H9 (cell line): ENCODE measurements around the gene ADAMTSL2. TPM values are rescaled to one million over a fixed set of nuclear protein-coding genes. Genes with fewer than 3 reads are reported as not detected.

Experiments
- DNase-seq: peaks from one replicate; pipeline ENCODE4 v3.0.0-alpha.2; 2017
- H2AFZ ChIP-seq: one replicate; pipeline ENCODE4 v1.6.1; 2013; ENCODE audit warnings: mild to moderate bottlenecking, low read length, control low read depth, moderate library complexity
- H2AK5ac ChIP-seq: 2 replicates; pipeline ENCODE4 v1.6.1; 2013; ENCODE audit warnings: low read length, control low read depth, mixed read lengths; ENCODE audit not compliant: insufficient read length
- H2BK120ac ChIP-seq: one replicate; pipeline ENCODE4 v1.6.1; 2013; ENCODE audit warnings: low read depth, mild to moderate bottlenecking, low read length, control low read depth, inconsistent platforms; ENCODE audit not compliant: poor library complexity, severe bottlenecking
- H2BK12ac ChIP-seq: 2 replicates; pipeline ENCODE4 v1.6.1; 2013; ENCODE audit warnings: low read length, control low read depth, mixed read lengths, low read depth; ENCODE audit not compliant: insufficient read length
- H2BK15ac ChIP-seq: 2 replicates; pipeline ENCODE4 v1.6.1; 2013; ENCODE audit warnings: low read depth, low read length, control low read depth
- H2BK20ac ChIP-seq: one replicate; pipeline ENCODE4 v1.6.1; 2013; ENCODE audit warnings: low read depth, mild to moderate bottlenecking, low read length, control low read depth, inconsistent platforms; ENCODE audit not compliant: poor library complexity, severe bottlenecking
- H2BK5ac ChIP-seq: 2 replicates; pipeline ENCODE4 v1.6.1; 2013; ENCODE audit warnings: low read length, control low read depth, mixed read lengths; ENCODE audit not compliant: insufficient read length
- H3K14ac ChIP-seq: 2 replicates; pipeline ENCODE4 v1.6.1; 2013; ENCODE audit warnings: low read length, control low read depth; ENCODE audit not compliant: insufficient read depth
- H3K18ac ChIP-seq: 2 replicates; pipeline ENCODE4 v1.6.1; 2013; ENCODE audit warnings: low read depth, mild to moderate bottlenecking, mixed read lengths, low read length, control low read depth; ENCODE audit not compliant: insufficient read length
- H3K23ac ChIP-seq: 2 replicates; pipeline ENCODE4 v1.6.1; 2013; ENCODE audit warnings: low read length, control low read depth, mixed read lengths, low read depth; ENCODE audit not compliant: insufficient read length
- H3K23me2 ChIP-seq: 2 replicates; pipeline ENCODE4 v1.6.1; 2013; ENCODE audit warnings: low read depth, mild to moderate bottlenecking, mixed read lengths, low read length, control low read depth; ENCODE audit not compliant: insufficient read length, poor library complexity, severe bottlenecking
- H3K27ac ChIP-seq: 2 replicates; pipeline ENCODE4 v1.5.1; 2013; ENCODE audit warnings: low read length, control low read depth, mixed read lengths, low read depth; ENCODE audit not compliant: insufficient read length
- H3K27me3 ChIP-seq: 2 replicates; pipeline ENCODE4 v1.6.1; 2013; ENCODE audit warnings: low read length, control low read depth, inconsistent platforms; ENCODE audit not compliant: insufficient read depth
- H3K4ac ChIP-seq: 2 replicates; pipeline ENCODE4 v1.6.1; 2013; ENCODE audit warnings: low read depth, mild to moderate bottlenecking, control low read depth, inconsistent platforms, low read length, moderate library complexity
- H3K4me1 ChIP-seq: 2 replicates; pipeline ENCODE4 v1.6.1; 2013; ENCODE audit warnings: low read length, control low read depth, inconsistent platforms; ENCODE audit not compliant: insufficient read depth
- H3K4me2 ChIP-seq: 2 replicates; pipeline ENCODE4 v1.6.1; 2013; ENCODE audit warnings: low read length, control low read depth, mixed read lengths; ENCODE audit not compliant: insufficient read length, insufficient read depth
- H3K56ac ChIP-seq: 2 replicates; pipeline ENCODE4 v1.6.1; 2013; ENCODE audit warnings: low read depth, mild to moderate bottlenecking, mixed read lengths, low read length, control low read depth; ENCODE audit not compliant: insufficient read length
- H3K79me1 ChIP-seq: 2 replicates; pipeline ENCODE4 v1.6.1; 2013; ENCODE audit warnings: low read depth, mild to moderate bottlenecking, moderate library complexity, low read length, control low read depth, inconsistent platforms; ENCODE audit not compliant: insufficient read depth, poor library complexity, severe bottlenecking
- H3K79me2 ChIP-seq: 2 replicates; pipeline ENCODE4 v1.6.1; 2013; ENCODE audit warnings: low read length, control low read depth, inconsistent platforms; ENCODE audit not compliant: insufficient read depth
- H3K9ac ChIP-seq: 2 replicates; pipeline ENCODE4 v1.6.1; 2013; ENCODE audit warnings: low read length, control low read depth, mixed read lengths; ENCODE audit not compliant: insufficient read length; ENCODE audit errors: extremely low read depth
- H3K9me3 ChIP-seq: one replicate; pipeline ENCODE4 v1.6.1; 2013; ENCODE audit warnings: low read depth, low read length, inconsistent platforms; ENCODE audit not compliant: control insufficient read depth
- H3T11ph ChIP-seq: one replicate; pipeline ENCODE4 v1.6.1; 2013; ENCODE audit warnings: mild to moderate bottlenecking, low read length, control low read depth, inconsistent platforms
- H4K20me1 ChIP-seq: one replicate; pipeline ENCODE4 v1.6.1; 2013; ENCODE audit not compliant: control insufficient read depth, insufficient read length, insufficient read depth
- H4K5ac ChIP-seq: 2 replicates; pipeline ENCODE4 v1.6.1; 2013; ENCODE audit warnings: low read depth, mild to moderate bottlenecking, mixed read lengths, low read length, control low read depth; ENCODE audit not compliant: insufficient read length
- H4K8ac ChIP-seq: replicated peaks from 2 replicates; pipeline ENCODE4 v1.6.1; 2013; ENCODE audit warnings: low read length, control low read depth, mixed read lengths, low read depth; ENCODE audit not compliant: insufficient read length
- H4K91ac ChIP-seq: 2 replicates; pipeline ENCODE4 v1.6.1; 2013; ENCODE audit warnings: low read depth, mild to moderate bottlenecking, moderate library complexity, mixed read lengths, low read length, control low read depth; ENCODE audit not compliant: insufficient read length
- H3K27ac Mint-ChIP-seq, 3 experiments: 2 replicates in 2 of 3; 3 replicates in 1 of 3; pipeline ENCODE4 v1.8.0; 2020 to 2021; ENCODE audit warnings: mixed read lengths in 3 of 3, mild to moderate bottlenecking in 1 of 3, moderate library complexity in 1 of 3
- H3K27me3 Mint-ChIP-seq: 2 replicates; pipeline ENCODE4 v1.8.0; 2021; ENCODE audit warnings: low read depth, mild to moderate bottlenecking, moderate library complexity, mixed read lengths
- H3K36me3 Mint-ChIP-seq, 3 experiments: 2 replicates in 2 of 3; 3 replicates in 1 of 3; pipeline ENCODE4 v1.8.0; 2020 to 2021; ENCODE audit warnings: low read depth in 3 of 3, mixed read lengths in 3 of 3; ENCODE audit not compliant: insufficient read depth in 1 of 3
- H3K4me1 Mint-ChIP-seq, 2 experiments: 2 replicates each; pipeline ENCODE4 v1.8.0; 2020; ENCODE audit warnings: mixed read lengths in 2 of 2
- H3K4me3 Mint-ChIP-seq, 2 experiments: 2 replicates in 1 of 2; 3 replicates in 1 of 2; pipeline ENCODE4 v1.8.0; 2020 to 2021; ENCODE audit warnings: mild to moderate bottlenecking in 2 of 2, mixed read lengths in 2 of 2, moderate library complexity in 1 of 2
- H3K9me3 Mint-ChIP-seq, 2 experiments: 2 replicates in 1 of 2; 3 replicates in 1 of 2; pipeline ENCODE4 v1.8.0; 2020; ENCODE audit warnings: mild to moderate bottlenecking in 2 of 2, mixed read lengths in 2 of 2, moderate library complexity in 1 of 2
- CTCF ChIP-seq: fragments of 200-600 bp; sonication (generic); conservative IDR thresholded peaks from 3 replicates; pipeline ENCODE4 v1.8.0; 2021; ENCODE audit warnings: antibody characterized with exemption, mild to moderate bottlenecking
- WGBS: extraction: QIAGEN DNeasy Blood & Tissue Kit; methylation state at CpG from one replicate; pipeline ENCODE4 v1.1.7; 2013; ENCODE audit warnings: missing lambda C conversion rate, low lambda C conversion rate, mixed read lengths; ENCODE audit not compliant: insufficient read length; ENCODE audit errors: extremely low coverage; 5-methylcytosine and 5-hydroxymethylcytosine counted together
- total RNA-seq: library from RNA; stranded (reverse); gene quantifications from 2 replicates; pipeline ENCODE4 v1.2.1, GENCODE V29; 2021

The ADAMTSL2 gene
- total RNA-seq, 1 experiment from 2014 or later, result 0.61 TPM

GRCh38 chr9:133528001-133528875 lies 6.3 kb upstream of the ADAMTSL2 start:
- Histone ChIP-seq H3K18ac (no peak overlapping the region), H3K27me3 (no peaks in the 10 kb centered on the region), H3K23ac (no peak overlapping the region), H2BK120ac (no peak overlapping the region), H3K4me1 (peaks cover 4% of the 10 kb centered on the region; the same call in 1 of the 2 replicates), H3K9ac (no peak overlapping the region), H3K4ac (no peak overlapping the region), H2BK15ac (0 out of 2 replicates have a peak overlapping the region, but pooled peaks have one; percentile 15), H3K14ac (peak overlapping the region; percentile 60), H3K23me2 (no peaks in the 10 kb centered on the region), H4K91ac (no peak overlapping the region), H3K27ac (no peak overlapping the region), H3K56ac (no peak overlapping the region), H3K4me2 (no peak overlapping the region), H4K20me1 (no peaks in the 10 kb centered on the region), H2AK5ac (no peak overlapping the region), H2AFZ (no peak overlapping the region), H3K79me1 (no peaks in the 10 kb centered on the region), H4K5ac (no peak overlapping the region), H4K8ac (no peak overlapping the region), H2BK12ac (no peak overlapping the region), H2BK5ac (no peak overlapping the region), H3T11ph (no peak overlapping the region), H2BK20ac (no peak overlapping the region), H3K9me3 (no peaks in the 10 kb centered on the region), H3K79me2 (no peaks in the 10 kb centered on the region)
- H3K9me3 Mint-ChIP-seq, result no peaks in the 10 kb centered on the region
- no CpG with 5 or more reads among the region's 22 CpGs for WGBS
- peaks cover 19% of the 10 kb centered on the region for H3K27me3 Mint-ChIP-seq
- no peak for DNase-seq
- H3K4me1 Mint-ChIP-seq, result peaks cover 28 to 49% of the 10 kb centered on the region in 2 experiments
- H3K4me3 Mint-ChIP-seq, result peak overlapping the region in 1 of 2 experiments; percentile 27; a peak in 2 of 5 replicates
- no peak for TF ChIP-seq CTCF
- no peaks in the 10 kb centered on the region; a peak in 1 of 7 replicates for H3K36me3 Mint-ChIP-seq
- H3K27ac Mint-ChIP-seq, result no peak overlapping the region
